ENCODE measurements around the gene DUS1L.
"Not testable (repeated sequence)": the region's sequence is repeated elsewhere in the genome, so short reads cannot be mapped to it uniquely, and the experiment has no call there.

The DUS1L gene

DNA sequence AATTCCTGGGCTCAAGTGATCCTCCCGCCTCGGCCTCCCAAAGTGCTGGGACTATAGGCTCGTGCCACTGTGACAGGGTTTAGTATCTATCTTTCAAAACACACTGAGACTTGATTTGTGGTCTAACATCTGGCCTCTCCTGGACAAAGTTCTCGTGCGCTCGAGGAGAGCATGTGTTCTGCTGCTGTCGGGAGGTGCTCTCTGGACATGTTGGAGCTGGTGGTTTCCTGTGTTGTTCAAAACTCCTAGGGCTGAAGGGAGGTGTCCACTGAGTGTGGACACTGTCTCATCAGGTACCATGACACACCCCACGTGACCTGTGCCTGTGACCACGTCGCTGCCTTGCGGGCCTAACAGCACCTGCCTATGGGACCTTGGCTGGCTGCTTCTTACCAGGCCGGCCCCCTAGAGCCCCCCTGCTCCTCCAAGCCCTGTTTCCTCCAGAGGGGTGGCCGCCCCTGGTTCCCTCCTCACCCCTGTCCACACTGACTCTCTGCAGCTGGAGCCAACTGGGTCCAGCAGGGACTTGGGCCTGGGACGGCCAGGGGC lies 19.6 kb downstream of the DUS1L start:
- no peak for DNase-seq

DNA sequence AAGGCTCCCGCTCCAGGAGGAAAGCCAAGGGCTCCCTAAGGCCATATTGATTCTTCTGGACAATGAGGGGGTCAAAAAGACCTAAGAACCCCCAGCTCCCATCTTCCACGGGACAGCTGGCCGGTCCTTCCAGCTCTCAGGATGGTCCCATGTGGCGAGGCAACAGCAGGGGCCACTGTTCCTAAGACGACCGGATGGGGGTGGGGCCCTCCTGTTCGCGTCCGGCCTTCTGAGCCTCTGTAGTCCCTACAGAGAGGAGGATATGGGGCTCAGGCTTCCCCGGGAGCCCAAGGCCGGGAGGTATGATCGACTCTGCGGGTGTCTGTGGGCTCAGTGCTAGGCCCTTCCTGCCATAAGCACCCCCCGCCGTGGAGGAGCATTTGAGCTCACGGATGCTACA lies 22.1 kb downstream of the DUS1L start:
- DNase-seq = no peak

DNA sequence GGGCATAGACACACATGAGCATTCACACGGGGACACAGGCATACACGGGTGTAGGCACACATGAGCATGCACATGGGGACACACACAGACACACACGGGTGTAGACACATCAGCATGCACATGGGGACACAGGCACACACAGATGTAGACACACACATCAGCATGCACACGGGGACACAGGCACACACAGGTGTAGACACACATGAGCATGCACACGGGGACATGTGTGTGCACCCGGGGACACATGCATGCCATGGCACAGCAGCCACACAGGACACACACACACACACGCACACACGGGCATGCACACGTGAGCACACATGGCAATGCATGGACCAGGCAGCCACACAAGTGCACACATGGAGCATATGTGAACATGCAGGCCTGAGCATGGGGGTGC lies 23.0 kb downstream of the DUS1L start:
- no peak for DNase-seq

DNA sequence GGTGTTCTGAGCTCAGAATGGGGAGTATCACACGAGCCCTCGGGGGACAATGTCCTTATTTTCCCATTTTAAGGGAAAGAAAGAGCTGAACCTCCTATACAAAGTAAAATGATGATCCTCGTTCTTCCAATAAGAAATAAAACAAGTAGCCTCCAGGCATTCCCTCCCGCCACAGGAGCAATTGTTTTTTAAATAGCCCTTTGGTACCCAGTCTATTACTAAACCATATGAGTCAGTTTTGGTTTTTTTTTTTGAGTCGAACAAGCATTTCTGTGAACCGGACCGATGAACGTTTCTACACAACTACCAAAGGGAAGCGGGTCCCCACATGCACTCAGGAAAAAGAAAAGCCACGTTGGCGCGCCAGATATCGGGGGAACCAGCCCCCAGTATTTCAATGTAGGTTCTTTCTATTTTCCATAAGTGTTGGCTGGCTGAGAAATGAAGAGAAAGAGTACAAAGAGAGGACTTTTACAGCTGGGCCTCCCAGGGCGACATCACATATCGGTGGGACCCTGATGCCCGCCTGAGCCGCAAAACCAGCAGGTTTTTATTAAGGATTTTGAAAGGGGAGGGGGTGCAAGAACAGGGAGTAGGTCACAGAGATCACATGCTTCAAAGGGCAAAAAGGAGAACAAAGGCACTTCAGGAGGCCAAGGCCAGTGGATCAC lies 24.3 kb downstream of the DUS1L start:
- no peak for DNase-seq

DNA sequence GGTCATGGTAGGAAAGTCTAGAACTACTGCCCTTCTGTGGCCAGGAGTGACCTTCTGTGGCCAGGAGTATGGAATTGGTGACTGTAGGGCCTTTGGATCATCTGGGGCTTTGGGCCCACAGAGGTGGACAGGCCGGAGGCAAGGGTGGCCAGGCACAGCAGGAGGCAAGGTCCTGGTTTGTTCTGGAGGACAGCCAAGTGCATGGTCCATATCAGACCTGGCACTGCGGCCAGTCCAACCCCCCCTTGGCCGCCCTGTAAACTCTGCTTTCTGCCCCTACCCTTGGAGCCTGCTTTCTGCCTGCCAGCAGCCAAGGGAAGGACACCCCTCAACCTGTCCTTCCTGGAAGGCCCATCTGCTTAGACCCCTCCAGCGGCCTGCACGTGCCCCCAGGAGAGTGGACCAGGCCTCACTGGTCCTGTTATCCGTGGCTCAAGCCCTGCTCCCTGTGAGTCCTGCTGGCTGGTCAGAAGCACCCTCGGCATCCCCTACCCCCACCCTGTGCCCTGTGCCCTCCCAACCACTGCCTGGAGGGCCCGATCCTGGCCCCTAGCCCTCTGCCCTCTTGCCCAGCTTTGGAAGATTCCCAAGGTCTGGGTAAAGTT lies 25.8 kb downstream of the DUS1L start:
- DNase-seq = no peak

DNA sequence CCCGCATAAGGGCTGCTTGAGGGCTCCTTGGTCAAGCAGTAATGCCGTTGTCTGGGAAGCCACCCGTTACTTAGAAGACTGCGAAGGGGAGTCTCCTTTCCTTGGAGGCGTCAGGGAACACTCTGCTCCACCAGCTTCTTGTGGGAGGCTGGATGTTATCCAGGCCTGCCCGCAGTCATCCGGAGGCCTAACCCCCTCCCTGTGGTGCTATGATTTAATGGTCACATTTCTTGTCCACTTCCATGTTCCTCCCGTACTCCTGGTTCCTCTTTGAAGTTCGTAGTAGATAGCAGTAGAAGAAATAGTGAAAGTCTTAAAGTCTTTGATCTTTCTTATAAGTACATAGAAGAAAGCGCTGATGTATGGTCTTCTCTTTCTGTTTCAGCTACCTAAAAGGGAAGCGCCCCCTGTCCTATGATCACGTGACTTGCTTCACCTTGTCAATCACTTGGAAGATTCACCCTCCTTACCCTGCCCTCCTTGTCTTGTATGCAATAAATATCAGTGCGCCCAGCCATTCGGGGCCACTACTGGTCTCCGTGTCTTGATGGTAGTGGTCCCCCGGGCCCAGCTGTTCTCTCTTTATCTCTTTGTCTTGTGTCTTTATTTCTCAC lies 26.7 kb downstream of the DUS1L start:
- DNase-seq = not testable (repeated sequence)

DNA sequence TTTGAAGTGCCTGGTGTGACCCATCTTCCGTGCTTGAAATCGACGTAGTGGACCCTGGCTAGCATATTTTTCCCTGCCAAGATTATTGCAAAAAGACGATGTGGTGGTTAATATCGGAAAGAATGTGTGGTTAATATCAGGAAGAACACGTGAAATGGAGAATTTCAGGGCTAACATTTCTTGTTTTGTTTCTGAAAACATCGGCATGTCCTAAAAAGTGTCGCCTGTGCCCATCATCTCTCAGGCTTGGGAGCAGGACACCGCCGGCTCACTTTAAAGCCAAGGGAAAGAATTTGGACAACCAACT lies 27.8 kb downstream of the DUS1L start:
- no peak for DNase-seq

DNA sequence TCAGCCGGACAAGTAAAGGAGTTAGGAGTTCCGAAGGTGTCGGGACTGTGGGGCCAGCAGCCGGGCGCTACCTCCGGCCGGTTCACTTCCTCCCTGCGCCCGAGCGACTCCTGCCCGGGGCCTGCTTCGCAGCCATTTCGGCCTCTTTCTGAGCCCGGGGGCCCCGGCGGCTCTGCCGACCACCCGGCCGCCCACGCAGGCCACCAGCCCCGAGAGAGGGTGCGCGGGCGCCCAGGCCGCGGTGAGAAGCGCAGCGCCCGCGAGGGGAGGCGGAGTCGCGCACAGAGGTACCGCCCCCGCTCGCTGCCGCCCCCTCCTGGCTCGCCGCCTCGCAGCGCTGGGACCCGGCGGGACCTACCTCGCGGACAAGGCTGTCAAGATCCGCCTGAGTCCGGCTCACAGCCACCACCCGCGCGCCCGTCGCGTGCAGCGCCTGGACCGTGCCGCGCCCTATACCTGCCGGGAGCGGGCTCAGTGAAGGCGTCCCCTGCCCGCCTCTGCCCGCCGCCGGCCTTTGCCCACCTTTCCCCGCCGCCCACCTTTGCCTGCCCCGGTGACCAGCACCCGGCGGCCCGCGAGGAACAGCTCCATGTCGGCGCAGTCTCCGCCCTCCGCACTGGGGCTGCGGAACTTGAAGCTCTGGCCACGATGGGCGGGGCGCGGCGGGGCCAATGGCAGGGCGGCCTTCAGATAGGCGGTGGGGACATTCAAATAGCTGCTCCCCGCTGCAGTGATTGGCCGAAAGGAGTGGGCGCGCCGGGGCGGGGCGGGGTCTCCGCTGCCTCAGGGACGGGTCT lies 28.3 kb downstream of the DUS1L start, which contains the start of gene DCXR:
TSS of gene DCXR (minus strand) at position 606 of the 797 bp plus-strand sequence. CDS start at position 591, 15 bp downstream.
- peak; percentile 80 to 98 (median 95) for DNase-seq

DNA sequence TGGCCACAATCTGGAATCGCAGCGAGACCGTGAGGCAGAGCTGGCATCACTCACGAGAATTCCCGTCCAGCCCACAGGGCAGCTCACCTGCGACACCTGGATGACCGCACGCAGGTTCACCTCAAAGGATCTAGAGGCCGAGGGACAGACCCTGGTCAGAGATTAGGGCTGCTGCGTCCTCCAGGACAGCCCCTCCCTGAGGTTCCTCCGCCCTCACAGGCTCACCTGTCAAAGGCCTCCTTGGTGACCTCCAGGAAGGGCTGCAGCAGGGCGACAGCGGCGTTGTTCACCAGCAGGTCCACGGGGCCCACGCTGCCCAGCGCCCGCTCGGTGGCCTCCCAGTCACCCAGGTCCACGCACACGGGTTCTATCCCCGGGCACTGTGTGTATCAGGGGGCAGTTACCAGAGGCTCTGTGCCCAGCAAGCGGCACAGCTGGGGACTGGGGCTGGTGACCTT lies 28.9 kb downstream of the DUS1L start:
- DNase-seq = no peak

DNA sequence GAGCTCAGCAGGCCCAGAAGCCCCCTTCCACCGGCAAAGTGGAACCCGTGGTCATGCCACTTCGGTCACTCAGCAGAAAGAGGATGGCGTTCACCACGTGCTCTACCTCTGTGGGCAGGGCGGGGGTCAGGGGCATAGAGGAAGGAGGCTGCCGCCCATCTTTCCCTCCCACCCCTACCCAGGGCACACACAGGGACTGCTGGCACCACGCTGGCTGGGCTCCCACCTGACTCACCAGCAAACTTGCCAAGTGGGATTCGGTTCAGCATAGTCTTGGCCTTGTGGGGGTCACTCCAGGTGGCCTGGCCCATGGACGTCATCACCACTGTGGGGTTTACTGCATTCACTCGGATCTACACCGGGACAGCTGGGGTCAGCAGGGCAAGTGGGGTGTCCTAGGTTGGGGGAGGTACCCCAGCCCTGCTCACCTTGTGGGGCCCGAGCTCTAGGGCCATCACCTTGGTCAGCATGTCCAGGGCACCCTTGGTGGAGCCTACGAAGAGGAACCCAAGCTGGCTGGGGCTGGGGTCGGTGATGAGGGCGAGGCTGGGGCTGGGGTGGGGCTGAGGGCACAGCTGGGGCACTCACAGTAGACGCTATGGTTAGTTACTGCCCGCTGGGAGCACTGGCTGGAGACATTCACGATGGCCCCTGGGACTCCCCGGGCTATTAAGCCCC lies 29.5 kb downstream of the DUS1L start:
- no peak for DNase-seq

DNA sequence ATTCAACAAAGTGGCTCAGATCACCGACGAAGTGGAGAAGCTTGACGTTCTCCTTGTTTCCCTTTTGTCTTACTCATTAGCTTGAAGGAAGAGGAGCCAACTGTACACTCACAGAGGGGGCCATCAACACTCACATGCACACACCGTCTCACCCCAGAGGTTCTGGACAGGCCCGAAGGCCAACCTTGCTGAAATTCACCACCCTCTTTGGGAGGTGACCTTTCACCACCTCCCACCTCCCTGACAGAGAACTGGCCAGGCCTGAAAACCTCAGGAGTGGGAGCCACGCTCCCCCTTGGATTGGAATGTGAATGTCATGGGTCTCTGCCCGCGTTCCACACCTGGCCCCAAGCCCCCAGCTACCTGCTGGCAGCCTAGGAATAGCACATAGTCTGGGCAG lies 30.1 kb downstream of the DUS1L start:
- no peak for DNase-seq

DNA sequence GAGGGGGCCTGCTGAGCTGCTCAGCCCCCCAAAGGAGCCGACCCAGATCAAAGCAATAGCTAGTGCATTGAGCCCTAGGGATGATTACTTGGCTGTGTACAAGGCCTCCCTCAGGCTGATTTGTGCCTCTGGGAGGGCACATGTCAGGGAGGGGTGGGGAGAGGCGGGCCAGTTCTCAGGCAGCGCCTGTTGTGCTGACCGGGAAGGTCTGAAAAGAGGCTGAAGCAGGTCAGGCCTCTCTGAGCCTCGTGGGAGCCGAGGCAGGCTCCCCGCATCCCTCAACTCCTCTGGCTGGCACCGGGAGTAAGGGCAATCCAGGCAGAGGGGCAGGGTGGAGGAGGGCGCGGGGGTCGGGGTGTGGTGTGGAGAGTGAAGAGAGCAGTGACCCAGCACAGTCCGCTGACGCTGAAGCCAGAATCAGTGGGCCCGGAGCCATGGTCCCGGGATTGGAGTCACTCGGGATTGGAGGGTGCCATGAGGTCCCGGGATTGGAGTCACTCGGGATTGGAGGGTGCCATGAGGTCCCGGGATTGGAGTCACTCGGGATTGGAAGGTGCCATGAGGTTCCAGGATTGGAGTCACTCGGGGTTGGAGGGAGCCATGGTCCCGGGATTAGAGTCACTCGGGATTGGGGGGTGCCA lies 31.1 kb downstream of the DUS1L start:
- peak in 1 of 51 donors; percentile 11 for DNase-seq

DNA sequence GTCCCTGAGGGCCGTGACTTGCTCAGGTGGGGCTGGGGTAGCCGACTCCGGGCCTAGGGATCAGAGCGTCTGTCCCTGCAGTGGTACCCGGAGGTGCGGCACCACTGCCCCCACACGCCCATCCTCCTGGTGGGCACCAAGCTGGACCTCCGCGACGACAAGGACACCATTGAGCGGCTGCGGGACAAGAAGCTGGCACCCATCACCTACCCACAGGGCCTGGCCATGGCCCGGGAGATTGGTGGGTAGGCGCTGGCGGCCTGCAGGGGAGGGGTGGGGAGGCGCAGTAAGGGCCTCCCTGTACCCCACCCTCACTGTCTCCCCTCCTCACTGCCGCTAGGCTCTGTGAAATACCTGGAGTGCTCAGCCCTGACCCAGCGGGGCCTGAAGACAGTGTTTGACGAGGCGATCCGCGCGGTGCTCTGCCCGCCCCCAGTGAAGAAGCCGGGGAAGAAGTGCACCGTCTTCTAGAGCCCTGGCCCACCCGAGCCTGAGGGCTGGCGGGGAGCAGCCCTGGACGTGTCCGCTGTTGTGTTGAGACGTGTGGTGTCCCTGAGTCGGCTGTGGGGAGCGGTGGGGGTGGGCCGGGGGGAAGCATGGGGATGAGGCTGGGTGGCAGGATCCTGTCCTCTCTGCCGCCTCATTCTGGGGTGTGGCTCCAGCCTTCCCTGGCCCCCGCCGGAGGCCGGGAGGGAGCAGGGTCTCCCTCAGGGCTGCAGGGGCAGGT lies 32.1 kb downstream of the DUS1L start:
- DNase-seq = no peak

DNA sequence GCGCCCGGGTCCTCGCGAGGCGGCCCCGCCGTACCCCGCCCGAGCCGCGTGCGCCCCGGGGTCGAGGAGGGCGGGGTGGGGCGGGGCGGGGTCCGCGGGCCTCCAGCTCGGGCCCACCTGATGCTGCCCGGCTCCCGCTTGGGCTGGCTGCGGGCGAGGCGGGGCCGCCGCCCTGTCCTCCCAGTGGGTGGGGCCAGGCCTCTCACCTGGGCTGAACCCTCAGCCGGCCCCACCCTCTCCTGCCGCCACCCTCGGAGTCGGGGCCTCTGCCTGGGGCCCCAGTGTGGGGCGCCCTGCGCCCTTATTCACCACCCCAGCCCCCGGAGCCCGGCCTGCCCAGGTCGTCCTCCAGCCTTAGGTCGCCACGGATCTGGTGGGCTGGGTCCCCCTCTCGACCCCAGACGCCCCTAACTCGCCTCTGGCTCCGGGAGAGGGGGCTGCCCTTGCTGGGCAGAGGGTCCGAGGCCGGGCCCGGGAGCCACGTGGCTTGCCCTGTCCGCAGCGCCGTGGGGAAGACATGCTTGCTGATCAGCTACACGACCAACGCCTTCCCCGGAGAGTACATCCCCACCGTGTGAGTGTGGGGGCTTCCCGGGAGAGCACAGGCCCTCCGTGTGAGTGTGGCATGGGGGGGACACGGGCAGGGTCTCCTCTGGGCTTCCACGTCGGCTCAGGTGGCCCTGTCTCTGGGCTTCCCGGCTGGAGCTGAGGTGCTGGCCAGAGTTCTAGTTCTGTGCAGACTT lies 33.5 kb downstream of the DUS1L start:
- DNase-seq = no peak

DNA sequence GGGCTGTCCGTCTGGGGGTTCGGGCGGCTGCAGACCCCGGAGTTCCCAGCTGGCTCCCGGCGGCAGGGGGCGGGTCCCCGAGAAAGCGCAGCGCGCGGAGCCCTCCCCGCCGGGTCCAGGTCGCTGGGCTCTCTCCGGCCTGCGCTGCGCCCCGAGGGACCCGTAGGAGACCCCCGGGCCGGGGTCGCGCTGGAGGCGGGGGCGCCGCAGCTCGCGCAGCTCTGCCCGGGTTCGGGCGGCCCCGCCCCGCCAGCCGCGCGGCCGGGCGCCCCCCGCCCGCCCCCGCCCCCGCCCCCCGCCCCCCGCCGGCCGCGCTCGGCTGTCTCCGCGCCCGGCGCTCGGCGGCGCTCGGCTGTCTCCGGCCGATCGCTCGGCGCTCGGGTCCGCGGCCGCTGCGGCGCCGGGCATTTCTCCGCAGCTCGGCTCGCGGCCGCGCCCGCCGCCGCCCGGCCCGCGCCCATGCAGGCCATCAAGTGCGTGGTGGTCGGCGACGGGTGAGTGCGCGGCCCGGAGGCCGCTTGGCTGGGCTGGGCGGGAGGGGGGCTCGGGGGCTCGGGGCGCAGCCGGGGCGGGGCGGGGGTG lies 34.2 kb downstream of the DUS1L start, which contains the start of gene RAC3:
TSS of gene RAC3 (plus strand) at position 376 of the 582 bp plus-strand sequence. CDS start at position 460, 84 bp downstream.
- peak in 2 of 51 donors; percentile 23 to 43 for DNase-seq

DNA sequence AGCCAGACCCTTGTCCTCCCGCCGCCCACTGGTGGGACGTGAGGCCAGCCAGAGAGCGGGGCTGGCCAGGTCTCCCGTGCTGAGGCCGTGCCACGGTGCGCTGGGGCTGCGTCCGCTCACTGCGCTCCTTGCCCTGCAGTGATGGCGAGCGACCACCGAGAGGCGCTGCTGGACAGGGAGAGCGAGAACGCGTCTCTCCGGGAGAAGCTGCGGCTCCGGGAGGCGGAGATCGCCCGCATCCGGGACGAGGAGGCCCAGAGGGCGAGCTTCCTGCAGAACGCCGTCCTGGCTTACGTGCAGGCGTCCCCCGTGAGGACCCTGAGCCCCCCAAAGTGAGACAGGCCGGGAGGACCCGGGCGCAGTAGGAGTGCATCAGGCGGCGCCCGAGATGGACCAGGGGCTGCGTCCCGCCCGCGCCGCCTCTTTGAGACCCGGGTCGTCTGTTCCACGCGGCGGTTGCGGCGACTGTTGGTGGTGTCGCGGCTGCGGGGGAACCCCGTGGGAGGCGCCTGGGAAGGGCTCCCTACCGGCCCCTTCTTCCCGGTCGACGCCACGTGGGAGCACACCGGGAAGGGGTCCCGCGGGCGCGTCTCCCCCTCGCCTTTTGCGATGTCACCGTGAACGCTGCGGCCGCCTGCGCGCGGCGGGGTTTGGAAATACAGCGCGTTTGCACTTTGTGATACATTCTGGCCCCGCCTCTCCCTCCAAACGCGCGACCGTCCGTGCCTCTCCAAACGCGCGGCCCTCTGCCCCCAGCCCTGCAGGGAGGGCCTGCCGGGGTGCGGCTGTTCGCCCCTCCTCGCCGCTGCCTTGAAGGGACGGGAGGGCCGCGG lies 34.9 kb downstream of the DUS1L start:
- peak; percentile 13 to 88 (median 69) for DNase-seq

DNA sequence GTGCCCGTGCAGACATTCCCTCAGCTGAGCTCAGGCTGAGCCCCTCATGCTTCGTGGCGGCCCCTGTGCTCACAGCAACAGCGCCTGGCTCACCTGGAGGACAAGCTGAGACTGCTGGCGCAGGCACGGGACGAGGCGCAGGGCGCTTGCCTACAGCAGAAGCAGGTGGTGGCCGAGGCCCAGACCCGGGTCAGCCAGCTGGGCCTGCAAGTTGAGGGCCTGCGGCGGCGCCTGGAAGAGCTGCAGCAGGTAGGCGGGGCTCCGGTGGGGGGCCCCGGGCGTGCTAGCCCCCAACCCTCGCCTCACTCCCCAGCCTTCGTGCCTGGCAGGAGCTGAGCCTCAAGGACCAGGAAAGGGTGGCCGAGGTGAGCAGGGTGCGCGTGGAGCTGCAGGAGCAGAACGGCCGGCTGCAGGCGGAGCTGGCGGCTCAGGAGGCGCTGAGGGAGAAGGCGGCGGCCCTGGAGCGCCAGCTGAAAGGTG lies 35.6 kb downstream of the DUS1L start:
- peak in 1 of 51 donors; percentile 11 for DNase-seq

DNA sequence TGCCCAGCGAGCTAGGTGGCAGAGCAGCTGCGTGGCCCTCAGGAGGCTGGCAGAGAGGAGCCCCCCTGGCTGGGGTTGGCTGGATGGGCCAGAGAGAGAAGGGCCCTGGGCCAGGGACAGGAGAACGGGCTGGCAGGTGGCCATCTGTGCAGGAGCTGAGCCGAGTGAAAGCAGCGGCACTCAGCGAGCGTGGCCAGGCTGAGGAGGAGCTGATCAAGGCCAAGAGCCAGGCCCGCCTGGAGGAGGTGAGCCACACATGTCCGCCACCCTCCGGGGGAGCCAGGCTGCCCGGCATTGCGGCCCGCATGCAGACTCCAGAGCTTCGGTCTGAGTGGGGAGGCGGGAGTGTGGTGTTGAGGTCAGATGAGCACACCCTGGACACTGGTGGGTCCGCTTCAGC lies 36.2 kb downstream of the DUS1L start:
- DNase-seq = peak in 2 of 51 donors; percentile 14 to 15
